GM20431 (cell line): ENCODE data around the gene PAPOLA.
"Not testable (repeated sequence)": the region's sequence is repeated elsewhere in the genome, so short reads cannot be mapped to it uniquely, and the experiment has no call there.

Source experiments
- in situ Hi-C: fragments of 300-500 bp; cut with MseI, MboI; formaldehyde crosslinking; loops from one replicate; pipeline ENCODE4 v1.15.0; 2020; ENCODE audit warnings: low sequenced_read_pairs; ENCODE audit not compliant: unreplicated experiment

PAPOLA gene

DNA sequence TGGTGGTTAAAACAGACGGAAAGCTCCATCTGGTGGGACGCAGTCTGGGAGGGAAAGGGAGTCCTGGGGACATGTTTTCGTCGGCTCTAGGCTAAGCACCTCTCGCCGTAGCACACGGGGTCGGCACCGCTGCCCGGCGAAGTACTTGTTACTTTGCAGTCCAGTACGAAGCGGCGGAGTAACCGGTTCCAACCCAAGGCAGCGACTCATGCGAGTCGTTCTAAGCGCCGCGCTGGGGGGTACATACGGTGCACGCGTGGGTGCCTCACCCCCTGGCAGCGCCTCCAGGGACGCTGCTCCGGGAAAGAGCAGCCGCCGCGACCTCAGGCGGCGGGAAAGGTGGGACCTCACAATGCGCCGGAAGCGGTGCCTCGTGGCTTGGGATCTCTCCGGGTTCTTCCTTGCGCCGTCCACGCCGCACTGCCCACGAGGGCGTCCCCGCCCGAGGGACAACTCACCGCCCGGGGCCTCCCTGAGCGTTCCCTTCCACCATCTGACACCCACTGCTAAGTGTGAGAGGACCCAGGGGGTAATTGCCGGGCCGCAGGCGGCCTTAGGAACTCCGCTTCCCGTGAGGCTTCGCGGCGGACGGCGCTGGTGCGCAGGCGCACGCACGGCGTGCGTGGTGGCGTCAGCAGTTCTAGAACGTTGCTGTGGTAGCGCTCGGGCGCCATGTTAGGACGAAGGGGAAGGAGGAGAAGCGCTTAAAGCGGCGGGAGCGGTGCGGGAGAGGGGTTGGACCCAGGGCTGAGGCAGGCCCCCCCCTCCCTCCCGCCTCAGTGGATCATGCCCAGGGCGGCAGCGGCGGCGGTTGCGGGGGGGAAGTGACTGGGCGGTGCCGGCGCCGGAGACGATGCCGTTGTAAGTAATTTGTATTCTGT lies at the start of gene PAPOLA:
Gene PAPOLA, plus strand, starts transcription at position 643 of the 881 bp plus-strand sequence. Its CDS starts 211 bp downstream, at position 854.
- in situ Hi-C loops, result no loop called here

DNA sequence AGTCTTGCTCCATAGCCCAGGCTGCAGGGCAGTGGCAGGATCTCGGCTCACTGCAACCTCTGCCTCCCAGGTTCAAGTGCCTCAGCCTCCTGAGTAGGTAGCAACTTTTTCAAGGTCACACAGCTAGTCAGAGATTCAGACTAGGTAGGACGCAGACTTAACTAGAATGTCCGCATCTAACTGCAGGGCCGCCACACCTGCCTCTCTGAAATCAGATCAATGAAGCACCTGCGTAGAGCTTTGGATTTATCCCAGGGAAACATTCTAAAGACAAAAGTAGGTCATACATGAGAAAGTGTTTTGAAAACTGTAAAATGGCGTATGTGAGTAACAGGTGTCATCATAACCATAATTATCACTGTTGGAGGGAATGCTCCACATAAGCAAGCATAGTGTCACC lies 49.5 kb upstream of the PAPOLA start:
- in situ Hi-C loops, result no loop called here

DNA sequence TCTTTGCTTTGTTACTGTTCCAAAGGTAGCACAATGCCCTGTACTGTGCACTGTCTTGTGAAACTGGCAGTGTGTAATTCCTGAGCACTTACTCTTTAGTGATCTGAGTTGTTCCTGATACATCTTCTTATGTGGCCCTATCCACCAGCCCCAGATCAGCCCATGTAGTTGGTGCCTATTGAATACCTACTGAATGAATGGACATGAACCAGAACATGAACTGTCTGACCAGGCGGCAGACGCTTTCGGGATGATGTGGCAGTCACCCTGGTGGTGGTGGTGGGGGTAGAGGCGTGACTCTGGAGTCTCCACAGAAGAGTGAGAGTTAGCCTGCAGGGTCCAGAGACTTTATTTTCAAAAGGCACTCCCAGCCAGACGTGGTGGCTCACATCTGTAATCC lies 46.6 kb upstream of the PAPOLA start:
- in situ Hi-C loops, result no loop called here

DNA sequence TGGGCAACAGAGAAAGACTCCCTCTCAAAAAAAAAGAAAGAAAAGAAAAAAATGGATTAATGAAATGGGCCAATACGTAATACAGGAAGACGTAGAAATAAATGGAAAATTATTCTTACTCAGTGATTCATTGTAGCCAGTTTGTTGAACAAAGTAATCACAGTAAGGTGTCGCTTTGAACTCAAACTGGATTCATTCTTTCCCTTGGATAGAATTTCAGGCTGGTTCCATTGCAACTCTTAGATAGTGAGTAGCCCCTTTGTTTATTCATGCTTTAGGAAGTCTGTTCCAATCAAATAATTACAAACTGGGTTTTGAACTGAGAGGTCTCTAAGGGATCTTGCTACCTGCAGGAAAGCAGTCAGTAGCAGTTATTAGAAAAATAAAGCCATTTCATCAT lies 42.3 kb upstream of the PAPOLA start:
- in situ Hi-C loops, result no loop called here

DNA sequence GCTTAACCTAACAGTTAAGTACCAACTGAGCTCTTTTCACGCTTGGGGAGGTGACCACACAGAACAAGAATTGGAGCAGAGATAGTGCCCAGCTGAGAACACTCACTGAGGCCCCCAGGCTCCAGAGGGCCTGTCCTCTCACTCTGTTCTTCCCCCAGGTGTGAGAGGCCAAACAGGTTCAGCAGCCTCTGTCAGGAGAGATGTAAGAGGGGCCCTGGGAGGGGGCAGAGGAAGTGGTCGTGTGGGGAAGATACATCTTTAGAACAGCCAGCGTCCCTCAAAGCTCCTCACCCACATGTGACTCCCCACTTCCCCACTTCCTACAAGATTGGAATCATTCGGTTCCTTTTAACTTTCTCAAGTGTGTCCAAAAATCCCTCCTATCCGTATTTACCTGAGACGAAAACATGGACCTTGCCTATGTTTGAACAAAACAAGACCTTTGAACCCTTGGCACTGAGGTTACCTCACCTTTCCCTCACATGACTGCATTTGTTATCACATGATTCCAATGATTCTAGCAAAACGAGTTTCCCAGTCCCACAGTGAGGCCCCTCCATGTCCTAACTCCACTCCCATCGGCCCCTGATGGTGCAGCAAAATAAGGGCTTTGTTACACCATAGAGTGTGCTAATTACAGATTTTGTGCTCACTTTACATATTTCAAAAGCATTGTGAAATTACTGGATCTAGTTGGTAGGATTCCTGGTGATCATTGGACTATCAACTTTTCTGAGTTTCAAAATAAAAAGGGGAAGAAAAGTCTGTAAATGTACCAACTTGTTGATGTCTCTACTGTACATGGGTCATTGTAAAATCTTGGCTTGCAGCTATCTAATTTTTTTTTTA lies 40.0 kb upstream of the PAPOLA start:
- in situ Hi-C loops, result no loop called here

DNA sequence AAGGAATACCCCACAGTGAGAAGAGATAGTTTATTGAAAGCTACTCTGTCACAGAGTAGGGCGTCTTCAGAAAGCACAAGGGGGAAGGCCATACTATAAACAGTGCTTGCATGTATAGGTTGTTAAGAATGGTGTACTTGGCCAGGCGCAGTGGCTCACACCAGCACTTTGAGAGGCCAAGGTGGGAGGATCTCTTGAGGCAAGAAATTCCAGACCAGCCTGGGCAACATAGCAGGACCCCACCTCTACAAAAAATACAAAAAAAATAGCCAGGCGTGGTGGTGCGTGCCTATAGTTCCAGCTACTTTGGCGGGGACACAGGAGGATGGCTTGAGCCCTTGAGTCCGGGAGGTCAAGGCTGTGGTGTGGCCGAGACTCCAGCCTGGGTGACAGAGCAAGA lies 38.0 kb upstream of the PAPOLA start:
- in situ Hi-C loops, result no loop called here

DNA sequence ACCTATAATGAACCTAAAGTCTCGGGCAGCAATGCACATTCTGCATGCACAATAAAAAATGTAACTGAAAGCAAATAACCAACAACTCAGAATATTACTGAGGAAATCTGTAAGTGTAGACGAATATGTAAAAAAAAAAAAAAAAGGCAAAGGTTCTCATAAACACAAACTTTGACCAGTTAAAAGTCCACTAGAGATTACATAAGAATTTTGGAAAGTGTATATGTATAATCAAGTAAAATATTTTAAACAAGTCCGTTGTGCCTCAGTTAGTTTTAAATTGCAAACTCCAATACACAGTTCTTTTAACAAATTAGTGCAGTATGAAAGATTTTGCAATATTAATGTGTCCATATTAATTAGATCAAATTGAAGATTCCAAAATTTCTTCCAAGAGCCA lies 35.3 kb upstream of the PAPOLA start:
- in situ Hi-C loops, result no loop called here

DNA sequence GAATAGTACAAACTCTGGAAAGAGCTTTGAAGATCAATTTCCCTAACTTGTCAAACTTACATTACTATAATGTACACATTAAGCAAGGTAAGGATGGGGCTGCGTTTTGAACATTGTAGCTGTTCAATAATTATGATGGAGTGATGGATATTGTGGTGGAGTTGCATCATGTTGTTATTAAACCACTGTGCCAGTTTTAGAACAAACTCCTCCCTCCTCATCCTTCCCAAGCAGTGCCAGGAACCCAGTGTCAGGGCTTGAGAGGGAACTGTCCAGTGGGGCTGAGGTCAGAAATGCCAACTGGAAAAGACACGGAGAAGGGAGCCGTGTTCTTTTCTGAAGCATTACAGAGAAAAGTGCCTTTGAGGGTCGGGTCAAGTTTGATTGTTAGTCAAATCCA lies 31.9 kb upstream of the PAPOLA start:
- in situ Hi-C loops, result no loop called here

DNA sequence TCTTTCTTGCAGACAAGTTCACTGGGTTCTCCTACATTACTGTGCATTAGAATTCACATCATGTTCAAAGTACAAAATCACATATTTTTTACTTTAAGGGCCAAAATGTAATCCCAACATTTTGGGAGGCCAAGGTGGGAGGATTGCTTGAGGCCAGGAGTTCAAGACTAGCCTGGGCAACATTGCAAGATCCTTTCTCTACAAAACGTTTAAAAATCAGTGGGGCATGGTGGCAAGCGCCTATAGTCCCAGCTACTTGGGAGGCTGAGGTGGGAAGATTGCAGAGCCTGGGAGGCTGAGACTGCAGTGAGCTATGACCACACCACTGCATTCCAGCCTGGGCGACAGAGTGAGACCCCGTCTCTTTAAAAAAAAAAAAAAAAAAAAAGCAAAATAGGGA lies 31.2 kb upstream of the PAPOLA start:
- in situ Hi-C loops, result not testable (repeated sequence)

DNA sequence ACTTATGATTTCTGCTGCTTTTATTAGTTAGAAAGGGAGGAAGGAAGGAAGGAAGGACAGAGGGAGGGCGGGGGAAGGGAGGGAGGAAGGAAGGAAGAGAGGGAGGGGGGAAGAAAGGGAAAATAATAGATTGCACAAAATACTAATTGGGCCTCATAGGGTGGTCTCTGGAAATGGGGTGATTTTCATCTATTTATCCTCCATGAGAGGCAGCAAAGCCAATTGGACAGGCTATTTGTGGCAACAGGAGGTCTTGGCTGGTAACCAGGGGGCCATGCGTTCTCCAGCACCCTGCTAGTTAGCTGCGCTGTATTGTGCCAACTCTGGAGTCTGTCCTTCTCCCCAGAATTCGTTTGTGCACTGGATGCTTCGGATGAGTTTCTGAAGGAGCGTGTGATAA lies 24.1 kb upstream of the PAPOLA start:
- in situ Hi-C loops, result no loop called here

DNA sequence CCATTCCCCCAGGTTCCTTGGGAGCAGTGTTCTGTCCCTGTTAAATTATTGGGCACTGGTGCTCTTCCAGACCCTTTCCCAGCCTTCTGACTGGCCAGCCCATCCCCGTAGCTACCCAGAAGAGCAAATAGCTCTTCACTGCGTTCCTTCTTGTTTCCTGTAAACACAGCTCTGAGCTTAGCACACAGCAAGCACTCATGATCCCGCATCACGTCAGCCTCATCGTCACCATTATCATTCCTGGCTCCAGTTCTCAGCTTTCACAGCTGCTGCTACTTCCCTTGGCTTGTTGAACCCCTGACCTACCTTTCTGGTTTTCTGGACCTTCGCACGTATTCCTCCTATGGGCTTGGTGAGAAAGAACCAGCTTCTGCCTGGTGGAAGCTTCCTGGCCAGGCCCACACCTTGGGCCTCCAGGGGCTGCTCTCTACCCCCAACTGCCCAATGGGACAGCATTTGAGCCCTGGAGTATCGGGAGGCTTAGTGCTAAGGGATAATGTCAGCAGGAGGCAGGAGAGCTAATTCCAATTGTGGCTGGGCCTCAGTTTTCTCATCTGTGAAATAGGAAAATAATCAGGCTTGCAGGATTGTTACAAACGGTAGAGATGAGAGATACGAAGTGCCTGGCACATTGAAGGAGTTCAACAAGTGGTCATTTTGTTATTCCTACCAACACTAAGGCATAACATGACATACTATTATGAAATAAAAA lies 22.6 kb upstream of the PAPOLA start:
- in situ Hi-C loops, result no loop called here

DNA sequence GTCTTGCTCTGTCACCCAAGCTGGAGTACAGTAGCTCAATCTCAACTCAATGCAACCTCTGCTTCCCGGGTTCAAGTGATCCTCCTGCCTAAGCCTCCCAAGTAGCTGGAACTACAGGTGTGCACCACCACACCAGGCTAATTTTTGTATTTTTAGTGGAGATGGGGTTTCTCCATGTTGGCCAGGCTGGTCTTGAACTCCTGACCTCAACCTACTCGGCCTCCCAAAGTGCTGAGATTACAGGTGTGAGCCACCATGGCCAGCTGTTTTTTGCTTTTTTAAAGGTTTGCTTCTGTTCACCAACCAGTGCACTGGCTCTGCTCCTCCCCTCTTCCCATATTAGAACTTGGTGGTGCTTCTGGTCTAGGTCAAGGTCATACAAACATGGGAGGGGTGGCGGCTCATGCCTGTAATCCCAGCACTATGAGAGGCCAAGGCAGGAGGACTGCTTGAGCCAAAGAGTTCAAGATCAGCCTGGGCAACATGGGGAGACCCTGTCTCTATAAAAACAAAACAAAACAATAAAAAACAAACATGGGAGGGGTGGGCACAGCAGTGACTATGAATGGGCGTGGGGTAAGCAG lies 20.4 kb upstream of the PAPOLA start:
- in situ Hi-C loops, result no loop called here

DNA sequence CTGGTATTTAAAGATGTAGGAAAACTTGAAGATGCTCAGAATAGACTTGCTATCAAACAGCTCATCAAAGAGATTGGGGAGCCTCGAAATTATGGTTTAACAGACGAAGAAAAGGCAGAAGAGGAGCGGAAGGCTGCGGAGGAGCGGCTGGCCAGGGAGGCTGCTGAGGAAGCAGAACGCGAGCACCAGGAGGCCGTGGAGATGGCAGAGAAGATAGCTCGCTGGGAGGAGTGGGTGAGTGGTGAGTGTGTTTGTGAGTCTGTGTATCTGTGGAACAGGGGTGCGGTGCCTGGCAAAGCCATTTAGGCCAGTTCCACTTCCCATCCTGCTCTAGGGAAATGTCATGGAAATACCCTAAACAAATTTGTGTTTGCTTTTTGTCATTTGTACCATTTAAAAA lies 19.2 kb upstream of the PAPOLA start:
- in situ Hi-C loops, result no loop called here

DNA sequence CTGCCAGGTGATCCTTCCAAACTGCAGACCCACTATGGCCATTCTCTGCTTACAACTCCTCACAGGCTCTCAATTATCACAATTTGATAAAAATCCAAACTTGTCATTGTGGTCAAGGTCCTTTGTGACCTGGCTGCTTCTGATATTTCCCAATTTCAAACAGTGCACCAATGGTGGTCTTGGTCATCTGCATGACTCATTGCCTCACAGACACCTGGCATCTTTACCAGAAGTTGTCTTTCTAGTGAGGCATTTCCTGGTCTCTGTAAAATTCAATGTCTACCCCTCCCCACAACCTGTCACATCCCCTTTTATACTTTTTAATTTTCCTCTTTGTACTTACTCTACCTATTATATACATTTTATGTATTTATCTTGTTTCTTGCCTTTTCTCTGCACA lies 17.8 kb upstream of the PAPOLA start:
- in situ Hi-C loops, result no loop called here

DNA sequence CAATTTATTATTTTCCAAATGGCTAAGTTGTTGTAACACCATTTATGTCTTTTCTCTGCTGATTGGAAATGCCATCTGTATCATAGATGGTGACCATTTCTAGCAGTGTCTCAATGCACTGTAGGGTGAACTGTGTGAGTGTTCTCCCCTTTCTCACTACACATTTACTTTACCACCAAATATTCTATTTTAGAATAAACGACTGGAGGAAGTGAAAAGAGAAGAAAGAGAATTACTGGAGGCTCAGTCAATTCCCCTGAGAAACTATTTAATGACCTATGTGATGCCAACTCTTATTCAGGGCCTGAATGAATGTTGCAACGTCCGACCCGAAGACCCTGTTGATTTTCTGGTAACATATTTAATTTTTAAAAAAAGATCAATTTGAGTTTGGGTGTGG lies 15.5 kb upstream of the PAPOLA start:
- in situ Hi-C loops, result no loop called here

DNA sequence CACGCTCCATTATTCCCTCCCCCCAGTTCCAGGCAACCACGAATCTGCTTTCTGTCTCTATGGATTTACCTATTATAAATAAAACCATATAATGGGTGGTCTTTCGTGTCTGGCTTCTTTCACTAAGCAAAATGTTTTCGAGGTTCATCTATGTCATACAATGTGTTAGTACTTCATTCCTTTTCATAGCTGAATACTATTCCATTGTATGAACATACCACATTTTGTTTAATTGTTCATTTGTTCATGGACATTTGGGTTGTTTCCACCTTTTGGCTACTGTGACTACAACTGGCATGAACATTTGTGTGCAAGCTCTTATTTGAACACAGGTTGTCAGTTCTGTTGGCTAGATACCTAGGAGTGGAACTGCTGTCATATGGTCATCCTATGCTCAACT lies 12.9 kb upstream of the PAPOLA start:
- in situ Hi-C loops, result no loop called here

DNA sequence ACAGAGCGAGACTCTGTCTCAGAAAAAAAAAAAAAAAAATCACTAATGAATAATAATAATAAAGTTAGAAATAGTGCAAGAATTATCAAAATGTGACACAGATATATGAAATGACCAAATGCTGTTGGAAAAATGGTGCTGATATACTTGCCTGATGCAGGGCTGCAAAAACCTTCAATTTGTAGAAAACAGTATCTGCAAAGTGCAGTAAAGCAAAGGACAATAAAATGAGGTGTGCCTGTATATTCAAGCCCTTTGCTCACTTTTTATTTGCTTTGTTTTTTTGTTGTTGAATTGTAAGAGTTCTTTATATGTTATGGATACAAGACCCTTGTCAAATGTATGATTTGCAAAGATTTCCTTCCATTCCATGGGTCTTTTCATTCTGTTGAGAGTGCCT lies 9.0 kb upstream of the PAPOLA start:
- in situ Hi-C loops, result no loop called here

DNA sequence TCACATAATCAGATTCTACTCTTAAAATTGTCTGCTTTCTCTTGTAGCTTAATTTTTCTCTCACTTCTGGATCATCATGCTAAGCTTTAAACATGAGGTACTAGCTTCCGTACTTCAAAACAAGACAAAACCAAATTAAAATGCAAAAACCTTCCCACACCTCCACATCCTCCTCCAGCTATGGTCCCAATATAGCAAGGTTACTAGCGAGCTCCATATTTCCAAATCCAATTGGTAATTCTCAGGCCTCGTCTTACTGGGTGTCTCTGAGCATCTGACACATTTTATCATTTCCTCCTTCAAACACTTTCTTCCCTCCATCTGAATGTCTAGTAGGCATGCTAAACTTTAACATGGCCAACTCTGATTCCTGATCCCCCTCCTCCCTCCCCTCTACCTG lies 7.9 kb upstream of the PAPOLA start:
- in situ Hi-C loops, result no loop called here

DNA sequence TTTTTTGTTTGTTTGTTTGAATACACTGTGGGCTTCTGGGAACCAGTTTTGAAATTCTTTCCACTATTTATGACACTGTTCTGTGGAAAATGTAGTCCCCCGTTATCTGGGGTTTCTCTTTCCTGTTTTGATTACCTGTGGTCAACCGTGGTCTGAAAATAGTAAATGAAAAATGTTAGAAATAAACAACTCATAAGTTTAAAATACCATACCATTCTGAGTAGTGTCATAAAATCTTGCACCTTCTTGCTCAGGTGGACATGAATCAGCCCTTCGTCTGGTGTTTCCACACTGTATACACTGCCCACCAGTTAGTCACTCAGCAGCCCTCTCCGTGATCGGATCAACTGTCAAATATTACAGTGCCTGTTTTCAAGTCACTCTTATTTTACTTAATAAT lies 5.1 kb upstream of the PAPOLA start:
- in situ Hi-C loops, result no loop called here

DNA sequence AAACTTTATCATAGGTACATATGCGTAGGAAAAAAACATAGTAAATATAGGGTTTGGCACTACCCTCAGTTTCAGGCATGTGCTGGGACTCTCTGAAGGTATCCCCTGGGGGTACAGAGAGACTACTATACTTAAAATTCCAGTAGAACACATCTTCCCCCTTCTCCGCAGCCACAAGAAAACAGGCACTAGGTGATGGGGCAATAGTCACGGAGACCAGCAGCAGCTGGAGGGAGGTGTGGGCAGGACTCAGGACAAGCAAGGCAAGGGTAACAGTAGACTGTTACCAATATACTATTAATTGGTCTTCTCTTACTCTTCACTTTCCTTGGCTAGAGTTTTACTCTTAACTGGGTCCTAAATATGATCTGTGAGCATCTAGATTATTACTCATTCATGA lies 4.6 kb upstream of the PAPOLA start:
- in situ Hi-C loops, result no loop called here
